Osteoblast (primary cell): ENCODE data around the gene NOXA1. TPM values are rescaled to one million over a fixed set of nuclear protein-coding genes. Genes with fewer than 3 reads are reported as not detected.

Experiments used
- DNase-seq: peaks from one replicate; pipeline ENCODE4 v3.0.0; 2011; ENCODE audit warnings: low spot score, mixed read lengths; ENCODE audit not compliant: insufficient read length; ENCODE audit errors: missing footprints
- H2AFZ ChIP-seq: 2 replicates; pipeline ENCODE4 v1.6.0; 2011; ENCODE audit warnings: mild to moderate bottlenecking, low read length
- H3K27ac ChIP-seq: 2 replicates; pipeline ENCODE4 v1.5.1; 2011; ENCODE audit warnings: mild to moderate bottlenecking, low read depth, low read length, moderate library complexity
- H3K27me3 ChIP-seq: 2 replicates; pipeline ENCODE4 v1.6.0; 2012; ENCODE audit warnings: mild to moderate bottlenecking, control low read depth, inconsistent platforms, low read length, moderate library complexity; ENCODE audit not compliant: insufficient read depth
- H3K36me3 ChIP-seq: 2 replicates; pipeline ENCODE4 v1.5.1; 2011; ENCODE audit warnings: mild to moderate bottlenecking, low read length, control low read depth, moderate library complexity; ENCODE audit not compliant: insufficient read depth
- H3K4me1 ChIP-seq: 2 replicates; pipeline ENCODE4 v1.5.1; 2011; ENCODE audit warnings: mild to moderate bottlenecking, low read length, control low read depth, moderate library complexity; ENCODE audit not compliant: insufficient read depth
- H3K4me2 ChIP-seq: 2 replicates; pipeline ENCODE4 v1.6.0; 2011; ENCODE audit warnings: mild to moderate bottlenecking, low read length; ENCODE audit not compliant: insufficient read depth
- H3K4me3 ChIP-seq: fragments of 200-600 bp; sonication (generic); 3 replicates; pipeline ENCODE4 v1.5.1; 2012; ENCODE audit warnings: mild to moderate bottlenecking, low read length, inconsistent platforms; ENCODE audit not compliant: insufficient read depth
- H3K79me2 ChIP-seq: 2 replicates; pipeline ENCODE4 v1.6.0; 2012; ENCODE audit warnings: mild to moderate bottlenecking, low read length, control low read depth, inconsistent platforms; ENCODE audit not compliant: insufficient read depth
- H3K9me3 ChIP-seq: 2 replicates; pipeline ENCODE4 v1.5.1; 2011; ENCODE audit warnings: low read depth, low read length, control low read depth
- H4K20me1 ChIP-seq: 2 replicates; pipeline ENCODE4 v1.6.0; 2012; ENCODE audit warnings: mild to moderate bottlenecking, low read length, control low read depth; ENCODE audit not compliant: insufficient read depth
- CTCF ChIP-seq: IDR thresholded peaks from 2 replicates; pipeline ENCODE4 v1.5.1; 2011; ENCODE audit warnings: mild to moderate bottlenecking, low read depth, low read length, moderate library complexity; ENCODE audit errors: extremely low read depth
- total RNA-seq: library from RNA; depleted of rRNA; stranded (reverse); fragments of >200 nt; gene quantifications from 2 replicates; pipeline ENCODE4 v1.2.3, GENCODE V29; 2012

Gene NOXA1
- total RNA-seq, 1 donor, result 0.36 TPM

GRCh38 chr9:137387114-137387890, 35.9 kb upstream of the NOXA1 start:
- Histone ChIP-seq H3K27ac (no peak overlapping the region), H3K79me2 (no peaks in the 10 kb centered on the region), H3K36me3 (no peaks in the 10 kb centered on the region), H3K4me2 (no peak overlapping the region), H3K27me3 (no peaks in the 10 kb centered on the region), H3K4me1 (no peaks in the 10 kb centered on the region), H3K4me3 (no peak overlapping the region), H4K20me1 (no peaks in the 10 kb centered on the region), H2AFZ (no peak overlapping the region), H3K9me3 (no peaks in the 10 kb centered on the region)
- no peak for DNase-seq
- TF ChIP-seq CTCF, result no peak

GRCh38 chr9:137387891-137388560, 35.2 kb upstream of the NOXA1 start:
- no peak overlapping the region for H2AFZ ChIP-seq
- H4K20me1 ChIP-seq, result no peaks in the 10 kb centered on the region
- no peak for DNase-seq
- H3K27me3 ChIP-seq, result no peaks in the 10 kb centered on the region
- H3K36me3 ChIP-seq, result no peaks in the 10 kb centered on the region
- no peak overlapping the region for H3K4me2 ChIP-seq
- no peak overlapping the region for H3K27ac ChIP-seq
- no peaks in the 10 kb centered on the region for H3K79me2 ChIP-seq
- no peak for TF ChIP-seq CTCF
- H3K4me1 ChIP-seq, result no peaks in the 10 kb centered on the region
- no peaks in the 10 kb centered on the region for H3K9me3 ChIP-seq
- no peak overlapping the region for H3K4me3 ChIP-seq

GRCh38 chr9:137388589-137389427, 34.4 kb upstream of the NOXA1 start:
- no peak for TF ChIP-seq CTCF
- H3K36me3 ChIP-seq, result no peaks in the 10 kb centered on the region
- H3K4me3 ChIP-seq, result no peak overlapping the region
- H4K20me1 ChIP-seq, result peaks cover 2% of the 10 kb centered on the region
- DNase-seq, result no peak
- no peaks in the 10 kb centered on the region for H3K79me2 ChIP-seq
- H3K4me2 ChIP-seq, result no peak overlapping the region
- H2AFZ ChIP-seq, result no peak overlapping the region
- no peaks in the 10 kb centered on the region for H3K9me3 ChIP-seq
- no peaks in the 10 kb centered on the region for H3K4me1 ChIP-seq
- no peak overlapping the region for H3K27ac ChIP-seq
- H3K27me3 ChIP-seq, result no peaks in the 10 kb centered on the region

GRCh38 chr9:137389428-137389746, 33.8 kb upstream of the NOXA1 start:
- no peak overlapping the region for H3K27ac ChIP-seq
- H3K4me3 ChIP-seq, result no peak overlapping the region
- no peaks in the 10 kb centered on the region for H3K36me3 ChIP-seq
- H4K20me1 ChIP-seq, result peaks cover 2% of the 10 kb centered on the region
- no peaks in the 10 kb centered on the region for H3K4me1 ChIP-seq
- no peaks in the 10 kb centered on the region for H3K9me3 ChIP-seq
- no peak for DNase-seq
- no peak overlapping the region for H3K4me2 ChIP-seq
- no peak for TF ChIP-seq CTCF
- no peaks in the 10 kb centered on the region for H3K79me2 ChIP-seq
- no peak overlapping the region for H2AFZ ChIP-seq
- no peaks in the 10 kb centered on the region for H3K27me3 ChIP-seq
